Natural killer cell treated with Interleukin-12 subunit alpha and Interleukin-12 subunit beta and Interleukin-15 and Interleukin-18, amount 100 ng/mL, for 72 hours (primary cell): ENCODE measurements around the gene PKN2. TPM values are rescaled to one million over a fixed set of nuclear protein-coding genes. Genes with fewer than 3 reads are reported as not detected.
A peak's percentile ranks its signal among the peaks of the same experiment; 100 is the strongest.

Source experiments
- ATAC-seq, 2 donors: fragments of 150-1000 bp; cut with Tn5 transposase in 1 of 2; sonication (Bioruptor Pico), chemical (Tn5 transposase) in 1 of 2; 2 replicates each; pipeline ENCODE4 v1.10.0; 2021
- DNase-seq: peaks from one replicate; pipeline ENCODE4 v3.0.0; 2022; ENCODE audit warnings: low spot score
- H3K27ac Mint-ChIP-seq, 2 donors: 1 replicate in 1 of 2; 2 replicates in 1 of 2; pipeline ENCODE4 v1.8.0; 2022; ENCODE audit warnings: mixed read lengths in 2 of 2, mild to moderate bottlenecking in 1 of 2, moderate library complexity in 1 of 2
- H3K27me3 Mint-ChIP-seq, 2 donors: 1 replicate in 1 of 2; 2 replicates in 1 of 2; pipeline ENCODE4 v1.8.0; 2022; ENCODE audit warnings: mixed read lengths in 2 of 2
- H3K36me3 Mint-ChIP-seq: one replicate; pipeline ENCODE4 v1.8.0; 2022; ENCODE audit warnings: mixed read lengths
- H3K4me1 Mint-ChIP-seq, 2 donors: 1 replicate in 1 of 2; 2 replicates in 1 of 2; pipeline ENCODE4 v1.8.0; 2022; ENCODE audit warnings: low read depth in 2 of 2, mixed read lengths in 2 of 2, mild to moderate bottlenecking in 1 of 2
- H3K4me3 Mint-ChIP-seq: one replicate; pipeline ENCODE4 v1.8.0; 2022; ENCODE audit warnings: mixed read lengths
- H3K9me3 Mint-ChIP-seq: 2 replicates; pipeline ENCODE4 v1.8.0; 2022; ENCODE audit warnings: mixed read lengths
- total RNA-seq, 2 donors: library from RNA; stranded (reverse); gene quantifications; one replicate each; pipeline ENCODE4 v1.2.3, GENCODE V29; 2022

The PKN2 gene
- total RNA-seq, result 10 to 100 TPM; 29.2 to 43.7 TPM

DNA sequence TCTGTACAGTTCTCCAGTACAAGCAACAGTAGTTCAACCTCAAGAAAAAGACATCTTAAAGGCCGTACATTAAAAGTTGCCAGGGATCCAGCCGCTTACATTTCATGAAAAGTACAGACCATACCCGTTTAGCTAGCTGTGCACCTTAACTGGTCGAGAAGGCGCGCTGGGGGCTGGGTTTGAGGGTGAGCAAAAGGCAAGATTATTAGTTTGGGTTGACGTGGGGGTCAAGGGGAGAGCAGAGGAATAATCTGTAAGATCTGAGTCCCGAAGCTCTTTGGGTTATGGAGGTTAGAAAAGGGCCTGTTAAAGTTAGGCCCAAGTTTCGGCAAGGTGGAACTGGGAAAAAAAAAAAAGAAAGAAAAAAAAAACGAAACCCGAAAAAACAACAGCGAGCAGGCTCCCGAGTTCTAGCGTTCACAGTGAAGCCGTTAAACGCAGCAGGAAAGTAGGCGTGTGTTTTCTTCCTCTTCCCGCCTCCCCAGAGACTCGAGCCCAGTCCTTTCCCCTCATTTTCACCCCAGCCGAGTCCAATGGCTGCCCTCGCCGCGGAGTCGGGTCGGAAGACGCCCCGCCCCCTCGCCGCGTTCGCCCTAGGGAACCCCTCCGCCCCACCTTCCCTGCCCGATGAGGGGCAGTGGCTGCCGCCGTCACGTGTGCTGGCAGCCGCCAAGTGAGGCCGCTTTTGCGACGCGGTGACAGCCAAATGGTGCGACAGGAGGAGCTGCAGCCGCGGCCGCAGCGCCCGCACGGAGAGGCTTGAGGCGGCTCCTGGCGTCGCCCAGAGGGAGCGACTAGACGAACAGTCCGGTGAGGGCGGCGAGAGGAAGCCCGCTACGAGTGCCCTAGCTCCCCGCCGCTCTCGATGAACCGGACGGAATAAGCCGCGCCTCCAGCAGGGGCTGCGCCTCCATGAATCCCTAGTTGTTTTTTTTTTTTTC lies at the start of gene PKN2:
PKN2 (plus strand) TSS at position 733 of the 941 bp plus-strand sequence. CDS start 308 bp downstream, outside the sequence.
- ATAC-seq (peak; percentile 98 to 99), DNase-seq (peak; percentile 98)
- H3K9me3 Mint-ChIP-seq, result no peaks in the 10 kb centered on the region
- peak within 1 kb of the TSS; percentile 94 for H3K4me3 Mint-ChIP-seq
- H3K36me3 Mint-ChIP-seq, result peaks cover 6% of the 10 kb centered on the region
- H3K27ac Mint-ChIP-seq, result peak within 1 kb of the TSS; percentile 82 to 94
- H3K4me1 Mint-ChIP-seq, result peaks cover 18 to 19% of the 10 kb centered on the region in 2 donors
- H3K27me3 Mint-ChIP-seq, result no peaks in the 10 kb centered on the region

DNA sequence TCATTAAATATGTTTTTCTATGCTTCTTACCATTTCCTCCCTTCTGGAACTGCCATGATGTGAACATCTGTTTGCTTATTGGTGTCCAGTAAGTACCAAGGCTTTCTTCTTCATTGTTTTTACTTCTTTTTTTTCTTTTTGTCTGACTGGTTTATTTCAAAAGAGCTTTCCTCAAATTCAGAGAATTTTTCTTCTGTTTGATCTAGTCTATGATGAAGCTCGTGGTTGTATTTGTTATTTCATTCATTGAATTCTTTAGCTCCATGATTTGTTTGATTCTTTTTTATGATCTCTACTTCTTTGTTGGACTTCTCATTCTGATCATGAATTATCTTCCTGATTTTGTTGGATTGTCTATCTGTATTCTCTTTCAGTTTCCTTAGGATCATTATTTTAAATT lies 49.5 kb upstream of the PKN2 start:
- Mint-ChIP-seq H3K9me3 (peaks cover 18% of the 10 kb centered on the region), H3K4me3 (no peak overlapping the region), H3K27ac (no peak overlapping the region), H3K27me3 (peaks cover 15 to 19% of the 10 kb centered on the region in 2 donors), H3K4me1 (no peaks in the 10 kb centered on the region), H3K36me3 (peaks cover 22% of the 10 kb centered on the region)
- DNase-seq, result no peak
- no peak for ATAC-seq

DNA sequence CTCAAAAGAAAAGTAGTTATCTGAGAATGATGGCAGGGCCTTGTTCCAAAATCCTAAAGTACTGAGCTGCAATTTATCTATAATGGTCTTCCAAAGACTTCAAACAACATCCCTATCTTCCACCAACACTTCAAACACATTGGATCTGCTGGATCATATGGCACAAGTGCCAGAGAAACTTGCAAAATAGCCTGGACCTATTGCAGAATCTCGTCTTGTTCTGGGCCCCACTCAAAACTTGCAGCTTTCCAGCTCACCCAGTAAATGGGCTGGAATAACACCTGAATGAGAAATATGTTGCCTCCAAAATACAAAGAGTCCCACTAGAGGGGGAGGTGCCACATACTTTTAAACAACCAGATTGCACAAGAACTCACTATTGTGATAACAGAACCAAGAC lies 44.0 kb upstream of the PKN2 start:
- ATAC-seq (no peak), DNase-seq (no peak)
- peaks cover 7 to 19% of the 10 kb centered on the region in 2 donors for H3K27me3 Mint-ChIP-seq
- no peaks in the 10 kb centered on the region for H3K4me1 Mint-ChIP-seq
- peaks cover 9% of the 10 kb centered on the region for H3K9me3 Mint-ChIP-seq
- no peak overlapping the region for H3K4me3 Mint-ChIP-seq
- no peak overlapping the region for H3K27ac Mint-ChIP-seq
- peaks cover 7% of the 10 kb centered on the region for H3K36me3 Mint-ChIP-seq

DNA sequence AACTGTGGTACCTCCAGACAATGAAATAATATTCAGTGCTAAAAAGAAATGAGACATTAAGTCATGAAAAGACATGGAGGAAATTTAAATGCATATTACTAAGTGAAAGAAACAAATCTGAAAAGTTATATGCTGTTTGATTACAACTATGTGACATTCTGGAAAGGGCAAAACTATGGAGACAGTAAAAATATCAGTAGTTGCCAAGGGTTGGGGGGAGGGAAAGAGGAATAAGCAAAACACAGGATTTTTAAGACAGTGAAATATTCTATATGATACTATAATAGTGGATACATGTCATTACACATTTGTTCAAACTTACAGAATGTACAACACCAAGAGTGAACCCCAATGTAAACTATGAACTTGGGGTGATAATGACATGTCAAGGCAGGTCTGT lies 38.2 kb upstream of the PKN2 start:
- Mint-ChIP-seq H3K27ac (no peak overlapping the region), H3K4me3 (no peak overlapping the region), H3K9me3 (no peaks in the 10 kb centered on the region), H3K36me3 (no peaks in the 10 kb centered on the region), H3K27me3 (peaks cover 19 to 30% of the 10 kb centered on the region in 2 donors), H3K4me1 (no peaks in the 10 kb centered on the region)
- DNase-seq (no peak), ATAC-seq (no peak)

DNA sequence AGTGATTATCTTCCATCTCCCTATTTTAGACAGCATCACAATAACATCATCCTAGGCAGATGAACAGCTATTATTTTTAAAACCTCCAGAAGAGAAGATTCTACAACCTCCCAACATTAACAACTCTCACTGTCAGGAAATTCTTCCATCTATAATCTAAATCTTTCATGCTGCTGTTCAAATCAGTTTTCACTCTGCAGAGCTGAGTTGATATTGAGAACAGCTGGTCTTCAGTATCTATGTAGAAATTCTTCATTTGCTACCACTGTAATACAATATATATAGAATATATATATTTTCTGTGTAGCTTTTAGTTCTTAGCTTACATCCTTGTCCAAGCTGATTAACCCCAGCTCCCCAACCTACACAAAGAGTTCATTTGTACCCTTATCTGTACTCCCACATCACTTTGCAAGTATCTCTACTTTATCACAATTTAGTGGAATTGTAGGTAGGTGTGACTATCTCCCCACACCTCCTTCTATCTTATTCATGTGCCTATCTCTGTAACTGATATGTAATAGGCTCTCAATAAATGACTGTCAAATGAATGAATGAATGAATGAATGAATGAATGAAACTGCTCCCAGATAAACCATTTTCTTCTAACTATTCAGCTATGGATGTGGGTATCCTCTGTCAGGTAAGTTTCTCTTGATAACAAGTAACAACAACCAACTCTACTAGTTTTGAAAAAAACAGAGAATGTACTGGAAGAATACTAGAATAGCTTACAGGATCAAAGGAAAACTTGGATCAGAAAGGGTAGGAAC lies 37.4 kb upstream of the PKN2 start:
- H3K36me3 Mint-ChIP-seq, result no peaks in the 10 kb centered on the region
- DNase-seq (no peak), ATAC-seq (no peak)
- no peak overlapping the region for H3K27ac Mint-ChIP-seq
- H3K4me1 Mint-ChIP-seq, result no peaks in the 10 kb centered on the region
- H3K9me3 Mint-ChIP-seq, result no peaks in the 10 kb centered on the region
- peaks cover 19 to 27% of the 10 kb centered on the region in 2 donors for H3K27me3 Mint-ChIP-seq
- H3K4me3 Mint-ChIP-seq, result no peak overlapping the region

DNA sequence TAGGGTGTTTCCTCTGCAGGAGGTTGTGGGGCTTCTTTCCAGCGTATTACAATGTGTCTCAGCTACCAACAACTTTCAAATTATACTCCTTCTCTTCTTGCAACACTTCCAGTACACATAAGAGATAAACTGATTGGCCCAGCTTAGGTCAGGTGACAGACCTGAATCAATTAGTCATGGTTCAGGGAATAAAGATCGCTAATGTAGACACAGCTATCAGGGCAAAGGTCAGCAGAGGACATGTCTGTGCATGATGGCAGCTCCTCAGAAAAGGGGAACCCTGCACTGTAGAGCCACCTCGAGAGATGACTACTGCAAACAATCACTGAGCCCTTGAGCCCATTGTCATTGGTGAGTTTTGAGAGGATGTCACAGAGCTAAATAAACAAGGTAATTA lies 36.8 kb upstream of the PKN2 start:
- DNase-seq (no peak), ATAC-seq (no peak)
- no peak overlapping the region for H3K4me3 Mint-ChIP-seq
- H3K27ac Mint-ChIP-seq, result no peak overlapping the region
- peaks cover 19 to 27% of the 10 kb centered on the region in 2 donors for H3K27me3 Mint-ChIP-seq
- H3K9me3 Mint-ChIP-seq, result no peaks in the 10 kb centered on the region
- H3K4me1 Mint-ChIP-seq, result no peaks in the 10 kb centered on the region
- no peaks in the 10 kb centered on the region for H3K36me3 Mint-ChIP-seq

DNA sequence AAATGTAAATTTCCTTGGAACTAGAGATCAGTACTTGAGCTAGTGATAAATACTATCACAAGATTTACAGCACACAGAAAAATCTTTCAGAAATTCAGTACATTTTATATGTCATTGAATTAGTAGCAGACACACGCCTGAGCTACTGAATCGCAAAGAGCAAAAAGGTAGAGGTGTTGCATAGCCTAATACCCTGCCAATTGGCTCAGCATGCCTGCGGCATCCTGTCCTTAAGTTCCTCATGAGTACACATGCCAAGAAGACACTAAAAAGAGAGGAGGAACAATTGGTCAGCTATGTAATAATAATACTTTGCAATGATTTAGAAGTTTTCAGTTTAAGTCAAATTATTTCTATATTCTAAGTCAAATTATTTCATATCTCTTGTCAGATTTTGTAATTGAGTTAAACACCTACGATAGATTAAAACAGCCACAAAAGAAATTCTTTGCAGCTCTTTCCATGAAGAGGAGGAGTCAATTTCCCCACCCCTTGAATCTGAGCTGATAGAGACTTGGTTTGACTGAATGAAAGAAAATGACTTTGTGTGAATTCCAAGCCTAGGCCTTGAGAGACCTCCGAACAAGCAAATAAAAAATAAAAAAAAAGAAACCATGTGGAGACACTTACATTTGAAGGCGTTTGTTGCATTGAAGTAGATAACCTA lies 36.2 kb upstream of the PKN2 start:
- H3K36me3 Mint-ChIP-seq, result no peaks in the 10 kb centered on the region
- no peak overlapping the region for H3K27ac Mint-ChIP-seq
- peaks cover 19 to 27% of the 10 kb centered on the region in 2 donors for H3K27me3 Mint-ChIP-seq
- H3K4me3 Mint-ChIP-seq, result no peak overlapping the region
- ATAC-seq (no peak), DNase-seq (no peak)
- no peaks in the 10 kb centered on the region for H3K9me3 Mint-ChIP-seq
- no peaks in the 10 kb centered on the region for H3K4me1 Mint-ChIP-seq

DNA sequence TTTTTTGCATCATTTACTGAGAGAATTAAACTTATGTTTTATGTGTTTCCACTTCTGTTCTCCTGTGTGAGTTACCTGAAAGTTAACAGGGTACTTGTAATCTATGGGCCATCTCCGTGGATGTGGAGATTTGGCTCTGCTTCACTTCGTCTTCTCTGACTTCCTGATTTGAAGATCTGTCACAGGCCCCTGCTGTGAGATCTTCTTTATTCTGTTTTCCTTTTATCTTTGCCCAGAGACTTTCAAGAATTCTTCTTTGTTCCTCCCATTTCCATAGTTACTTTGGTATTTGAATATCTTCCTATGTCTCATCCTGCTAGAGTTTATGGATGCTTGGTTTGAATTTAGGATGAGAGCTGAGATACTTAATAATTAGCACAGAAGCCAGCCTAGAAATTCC lies 35.4 kb upstream of the PKN2 start:
- Mint-ChIP-seq H3K9me3 (no peaks in the 10 kb centered on the region), H3K4me1 (no peaks in the 10 kb centered on the region), H3K27me3 (peaks cover 22 to 31% of the 10 kb centered on the region in 2 donors), H3K4me3 (no peak overlapping the region), H3K36me3 (no peaks in the 10 kb centered on the region), H3K27ac (no peak overlapping the region)
- DNase-seq, result no peak
- ATAC-seq, result no peak

DNA sequence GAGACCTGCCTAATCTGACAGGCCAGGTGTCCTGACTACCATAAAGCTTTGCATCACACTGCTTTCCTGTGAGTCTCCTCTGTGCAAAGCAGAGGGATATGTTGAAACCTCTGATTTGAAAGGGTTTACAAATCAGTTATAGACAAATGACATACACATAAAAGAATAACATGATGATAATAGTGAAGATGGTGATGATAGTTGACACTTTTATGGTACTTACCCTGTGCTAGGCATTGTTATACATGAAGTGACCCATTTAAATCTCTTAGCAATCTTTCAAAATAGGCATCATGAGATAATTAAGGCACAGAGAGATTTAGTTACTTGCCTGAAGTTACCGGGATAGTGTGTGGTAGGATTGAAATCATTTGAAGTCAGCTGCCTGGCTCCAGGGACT lies 34.1 kb upstream of the PKN2 start:
- no peaks in the 10 kb centered on the region for H3K4me1 Mint-ChIP-seq
- peaks cover 17 to 26% of the 10 kb centered on the region in 2 donors for H3K27me3 Mint-ChIP-seq
- no peak overlapping the region for H3K27ac Mint-ChIP-seq
- H3K4me3 Mint-ChIP-seq, result no peak overlapping the region
- ATAC-seq (no peak), DNase-seq (no peak)
- no peaks in the 10 kb centered on the region for H3K9me3 Mint-ChIP-seq
- H3K36me3 Mint-ChIP-seq, result no peaks in the 10 kb centered on the region

DNA sequence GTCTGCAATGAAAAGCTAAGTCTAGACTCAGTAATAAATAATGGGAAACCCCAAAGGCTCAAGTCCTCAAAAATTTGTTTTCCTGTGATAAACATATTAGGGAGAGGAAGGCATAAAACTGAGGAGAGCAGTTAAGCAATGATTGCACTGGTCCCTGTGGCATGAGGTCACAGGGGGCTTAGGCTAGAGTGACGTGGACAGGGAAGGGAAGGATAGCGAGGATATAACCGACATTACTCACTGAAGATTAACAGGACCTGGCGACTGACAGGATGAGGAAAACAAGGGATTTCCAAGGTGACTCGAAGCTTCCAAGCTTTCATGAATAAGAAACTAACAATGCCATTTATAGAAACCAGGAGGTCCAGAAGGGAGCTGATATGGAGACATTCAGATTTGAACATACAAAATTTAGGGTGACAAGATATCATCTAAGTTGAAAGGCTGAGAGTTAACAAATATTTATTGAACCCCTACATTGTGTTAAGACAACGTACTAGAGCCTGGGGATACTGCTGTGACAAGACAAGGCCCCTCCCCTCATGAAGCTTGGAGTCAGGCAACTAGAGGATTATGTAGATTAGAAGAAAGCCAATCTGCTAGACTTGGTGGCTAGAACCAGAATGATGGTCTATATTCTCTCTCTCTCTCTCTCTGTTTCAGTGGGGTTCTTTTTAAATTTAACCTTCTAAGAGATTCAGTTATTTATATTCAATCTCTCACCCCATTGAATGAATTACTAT lies 33.2 kb upstream of the PKN2 start:
- DNase-seq (no peak), ATAC-seq (no peak)
- H3K27ac Mint-ChIP-seq, result no peak overlapping the region
- H3K27me3 Mint-ChIP-seq, result peaks cover 14 to 22% of the 10 kb centered on the region in 2 donors
- H3K4me3 Mint-ChIP-seq, result no peak overlapping the region
- H3K36me3 Mint-ChIP-seq, result no peaks in the 10 kb centered on the region
- H3K4me1 Mint-ChIP-seq, result no peaks in the 10 kb centered on the region
- no peaks in the 10 kb centered on the region for H3K9me3 Mint-ChIP-seq

DNA sequence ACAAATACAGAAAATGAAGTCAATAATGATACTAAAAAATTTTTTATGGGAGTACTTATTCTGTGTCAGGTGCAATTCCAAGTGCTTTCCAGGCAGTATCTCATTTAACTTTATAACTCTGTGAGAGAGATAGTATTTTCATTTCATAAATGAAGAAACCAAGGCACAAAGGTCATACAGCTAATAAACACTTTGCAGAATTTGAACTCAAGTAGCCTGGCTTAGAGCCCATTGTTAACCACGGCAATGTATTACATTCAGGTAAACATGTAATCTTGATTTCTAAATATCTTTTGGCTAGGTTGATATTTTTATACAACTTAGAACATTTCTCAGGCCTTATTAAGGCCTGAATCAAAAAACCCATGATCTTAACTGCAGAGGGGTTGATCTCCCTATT lies 28.9 kb upstream of the PKN2 start:
- DNase-seq, result no peak
- Mint-ChIP-seq H3K36me3 (no peaks in the 10 kb centered on the region), H3K9me3 (no peaks in the 10 kb centered on the region), H3K4me1 (peaks cover 0 to 2% of the 10 kb centered on the region in 2 donors), H3K27ac (no peak overlapping the region), H3K27me3 (peaks cover 3 to 15% of the 10 kb centered on the region in 2 donors), H3K4me3 (no peak overlapping the region)
- ATAC-seq, result no peak

DNA sequence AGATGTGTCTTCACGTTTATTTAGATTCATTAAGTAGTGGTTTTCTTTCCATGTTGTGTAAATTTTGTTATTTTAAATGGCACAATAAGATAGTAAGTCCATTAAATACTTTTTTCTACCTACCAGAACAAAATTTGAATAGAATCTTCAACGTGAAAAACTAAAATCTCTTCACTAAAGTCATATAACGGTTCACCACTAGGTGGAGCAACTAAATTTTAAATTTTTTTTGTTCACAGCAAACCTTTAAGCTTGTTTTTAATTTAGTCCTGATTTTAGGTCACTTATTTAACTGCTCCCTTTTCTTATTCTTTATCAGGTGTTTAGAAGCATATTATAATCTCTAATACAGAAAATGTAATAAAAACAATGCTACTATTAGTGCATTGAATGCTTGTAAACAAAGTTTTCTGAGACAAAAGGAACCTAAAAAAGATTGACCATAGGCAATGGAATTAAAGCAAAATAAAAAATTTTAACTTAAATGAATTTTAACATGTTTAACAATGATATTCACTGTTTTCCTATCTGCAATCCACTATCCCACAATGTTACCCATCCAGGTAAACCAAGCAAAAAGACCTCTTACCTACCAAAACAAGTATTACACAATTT lies 28.3 kb upstream of the PKN2 start:
- no peak overlapping the region for H3K4me3 Mint-ChIP-seq

DNA sequence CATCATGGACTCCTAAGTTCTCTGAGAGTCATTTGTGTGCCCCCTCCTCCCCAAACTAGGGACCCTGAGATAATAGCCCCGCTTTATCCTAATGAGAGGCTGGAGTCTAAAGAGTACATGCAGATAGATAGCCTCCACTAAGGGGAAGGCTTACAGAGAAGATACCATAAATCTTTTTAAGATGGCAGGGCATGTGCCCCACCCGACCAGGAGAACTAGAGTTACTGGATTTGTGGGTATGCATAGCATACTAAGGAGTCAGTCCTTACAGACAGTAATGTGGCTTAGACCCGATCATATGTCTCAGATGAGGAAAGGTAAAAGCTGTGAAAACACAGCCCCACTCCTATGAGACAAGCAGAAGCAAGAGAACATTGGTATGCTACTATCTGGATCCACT lies 25.7 kb upstream of the PKN2 start:
- no peak overlapping the region for H3K27ac Mint-ChIP-seq
- no peak overlapping the region for H3K4me3 Mint-ChIP-seq
- H3K36me3 Mint-ChIP-seq, result no peaks in the 10 kb centered on the region
- peaks cover 2 to 4% of the 10 kb centered on the region in 2 donors for H3K27me3 Mint-ChIP-seq
- DNase-seq (no peak), ATAC-seq (peak in 1 of 2 donors; percentile 24)
- peaks cover 5 to 7% of the 10 kb centered on the region in 2 donors for H3K4me1 Mint-ChIP-seq
- no peaks in the 10 kb centered on the region for H3K9me3 Mint-ChIP-seq

More for the DNA sequence above, 28.3 kb upstream of the PKN2 start:
- Mint-ChIP-seq H3K27ac (no peak overlapping the region), H3K36me3 (no peaks in the 10 kb centered on the region), H3K4me1 (peaks cover 0 to 2% of the 10 kb centered on the region in 2 donors), H3K9me3 (no peaks in the 10 kb centered on the region), H3K27me3 (peaks cover 3 to 8% of the 10 kb centered on the region in 2 donors)
- ATAC-seq, result no peak
- no peak for DNase-seq
